Neuronal stem cell (in vitro differentiated cells): ENCODE results near the gene TMCO2.

Experiments used
- DNase-seq: peaks from one replicate; pipeline ENCODE4 v3.0.0-alpha.2; 2013; ENCODE audit warnings: low spot score
- H2AFZ ChIP-seq: one replicate; pipeline ENCODE4 v1.6.1; 2013; ENCODE audit warnings: mild to moderate bottlenecking, low read length, inconsistent platforms
- H2AK5ac ChIP-seq: 2 replicates; pipeline ENCODE4 v1.6.1; 2013; ENCODE audit warnings: low read depth, mild to moderate bottlenecking, inconsistent platforms, low read length, moderate library complexity, mixed read lengths
- H2BK120ac ChIP-seq: 2 replicates; pipeline ENCODE4 v1.6.1; 2013; ENCODE audit warnings: low read depth, mild to moderate bottlenecking, inconsistent platforms, low read length, moderate library complexity, mixed read lengths
- H2BK12ac ChIP-seq: one replicate; pipeline ENCODE4 v1.6.1; 2013; ENCODE audit warnings: low read length, inconsistent platforms
- H2BK15ac ChIP-seq: 2 replicates; pipeline ENCODE4 v1.6.1; 2013; ENCODE audit warnings: mild to moderate bottlenecking, low read length, inconsistent platforms, mixed read lengths
- H2BK5ac ChIP-seq: one replicate; pipeline ENCODE4 v1.6.1; 2013; ENCODE audit warnings: inconsistent platforms, mild to moderate bottlenecking, low read length, moderate library complexity
- H3K14ac ChIP-seq: one replicate; pipeline ENCODE4 v1.6.1; 2013; ENCODE audit warnings: low read length, inconsistent platforms
- H3K18ac ChIP-seq: 2 replicates; pipeline ENCODE4 v1.6.1; 2013; ENCODE audit warnings: low read length, inconsistent platforms
- H3K23ac ChIP-seq: 2 replicates; pipeline ENCODE4 v1.6.1; 2013; ENCODE audit warnings: low read depth, mild to moderate bottlenecking, mixed read lengths, low read length, inconsistent platforms; ENCODE audit not compliant: poor library complexity
- H3K27ac ChIP-seq: replicated peaks from 3 replicates; pipeline ENCODE4 v1.5.1; 2013; ENCODE audit warnings: low read length, inconsistent platforms
- H3K27me3 ChIP-seq, 3 experiments: 2 replicates each; pipeline ENCODE4 v1.6.1; 2013; ENCODE audit warnings: low read length in 3 of 3, mild to moderate bottlenecking in 2 of 3, inconsistent platforms in 1 of 3, low read depth in 1 of 3, mixed read lengths in 1 of 3, moderate library complexity in 1 of 3; ENCODE audit not compliant: control insufficient read depth in 3 of 3, insufficient read depth in 3 of 3
- H3K36me3 ChIP-seq, 2 donors: replicated peaks in 1 of 2; 2 replicates each; pipeline ENCODE4 v1.6.1; 2013; ENCODE audit warnings: low read length in 2 of 2; ENCODE audit not compliant: control insufficient read depth in 2 of 2, insufficient read depth in 2 of 2
- H3K4ac ChIP-seq: 2 replicates; pipeline ENCODE4 v1.6.1; 2013; ENCODE audit warnings: inconsistent platforms, mild to moderate bottlenecking, low read length, moderate library complexity
- H3K4me1 ChIP-seq, 2 donors: 1 replicate in 1 of 2; 2 replicates in 1 of 2; pipeline ENCODE4 v1.6.1; 2013; ENCODE audit warnings: low read length in 2 of 2, low read depth in 1 of 2; ENCODE audit not compliant: control insufficient read depth in 2 of 2, insufficient read depth in 1 of 2
- H3K4me2 ChIP-seq: one replicate; pipeline ENCODE4 v1.6.1; 2013; ENCODE audit warnings: mild to moderate bottlenecking, low read length, inconsistent platforms; ENCODE audit not compliant: insufficient read depth, poor library complexity, severe bottlenecking
- H3K4me3 ChIP-seq, 2 donors: 2 replicates each; pipeline ENCODE4 v1.5.1; 2013; ENCODE audit warnings: low read length in 2 of 2, mild to moderate bottlenecking in 2 of 2, inconsistent platforms in 1 of 2, moderate library complexity in 1 of 2
- H3K79me1 ChIP-seq: one replicate; pipeline ENCODE4 v1.6.1; 2013; ENCODE audit warnings: low read depth, mild to moderate bottlenecking, inconsistent platforms, low read length, moderate library complexity
- H3K9ac ChIP-seq: one replicate; pipeline ENCODE4 v1.6.1; 2013; ENCODE audit warnings: mild to moderate bottlenecking, low read depth, low read length, inconsistent platforms; ENCODE audit not compliant: poor library complexity
- H3K9me3 ChIP-seq, 2 donors: replicated peaks in 1 of 2; 2 replicates each; pipeline versions ENCODE3 to v1.6.1; 2013; ENCODE audit warnings: low read length in 2 of 2, mild to moderate bottlenecking in 2 of 2, inconsistent platforms in 1 of 2, low read depth in 1 of 2, mixed read lengths in 1 of 2, moderate library complexity in 1 of 2; ENCODE audit not compliant: control insufficient read depth in 2 of 2, insufficient read depth in 1 of 2
- H4K8ac ChIP-seq: one replicate; pipeline ENCODE4 v1.6.1; 2013; ENCODE audit warnings: low read depth, mild to moderate bottlenecking, inconsistent platforms, low read length, moderate library complexity
- H4K91ac ChIP-seq: one replicate; pipeline ENCODE4 v1.6.1; 2013; ENCODE audit warnings: low read length, low read depth, mild to moderate bottlenecking, inconsistent platforms; ENCODE audit not compliant: poor library complexity
- WGBS, 2 donors: extraction: QIAGEN DNeasy Blood & Tissue Kit; methylation state at CpG; one replicate each; pipeline ENCODE4 v1.1.7; 2013; ENCODE audit warnings: missing lambda C conversion rate in 2 of 2, mixed read lengths in 1 of 2; ENCODE audit not compliant: insufficient read length in 2 of 2, insufficient replicate concordance in 1 of 2; ENCODE audit errors: extremely low coverage in 2 of 2; 5-methylcytosine and 5-hydroxymethylcytosine counted together

TMCO2 gene

GRCh38 chr1:40226192-40226591 is 21.5 kb upstream of the TMCO2 start:
- Histone ChIP-seq H4K8ac (no peak overlapping the region), H4K91ac (no peak overlapping the region), H3K36me3 (peaks cover 1 to 72% of the 10 kb centered on the region in 2 donors), H3K9ac (no peak overlapping the region), H2BK5ac (no peak overlapping the region), H2BK15ac (no peak overlapping the region), H3K9me3 (no peaks in the 10 kb centered on the region), H3K27ac (no peak overlapping the region), H3K79me1 (no peaks in the 10 kb centered on the region), H3K23ac (no peak overlapping the region), H2AK5ac (no peak overlapping the region), H2BK120ac (no peak overlapping the region), H3K18ac (no peak overlapping the region), H3K14ac (no peak overlapping the region), H3K4me2 (no peak overlapping the region), H3K4ac (no peak overlapping the region), H3K4me1 (no peaks in the 10 kb centered on the region), H3K4me3 (no peak overlapping the region), H3K27me3 (no peaks in the 10 kb centered on the region), H2BK12ac (no peak overlapping the region), H2AFZ (no peak overlapping the region)
- WGBS, 2 donors, result no CpG with 5 or more reads among the region's 3 CpGs
- DNase-seq, result no peak

GRCh38 chr1:40232444-40232843 is 15.3 kb upstream of the TMCO2 start:
- Histone ChIP-seq H3K27me3 (no peaks in the 10 kb centered on the region), H3K9me3 (no peaks in the 10 kb centered on the region), H3K4me2 (no peak overlapping the region), H3K36me3 (peaks cover 13 to 86% of the 10 kb centered on the region in 2 donors), H2BK15ac (no peak overlapping the region), H3K23ac (peak overlapping the region; percentile 31), H2AK5ac (no peak overlapping the region), H3K4me1 (no peaks in the 10 kb centered on the region), H2BK5ac (no peak overlapping the region), H2BK120ac (no peak overlapping the region), H3K27ac (no peak overlapping the region), H3K14ac (no peak overlapping the region), H3K79me1 (no peaks in the 10 kb centered on the region), H4K91ac (no peak overlapping the region), H3K9ac (no peak overlapping the region), H3K18ac (no peak overlapping the region), H2BK12ac (no peak overlapping the region), H2AFZ (no peak overlapping the region), H3K4ac (no peak overlapping the region), H4K8ac (no peak overlapping the region), H3K4me3 (no peak overlapping the region)
- DNase-seq, result no peak
- no CpG with 5 or more reads among the region's 4 CpGs for WGBS, 2 donors

- H3K79me1 ChIP-seq, result no peaks in the 10 kb centered on the region
- no peak overlapping the region for H3K4me2 ChIP-seq
- no peak overlapping the region for H3K14ac ChIP-seq
- peaks cover 19 to 60% of the 10 kb centered on the region in 2 donors for H3K36me3 ChIP-seq
- H3K18ac ChIP-seq, result no peak overlapping the region
- no peak overlapping the region for H3K9ac ChIP-seq
- H2BK5ac ChIP-seq, result no peak overlapping the region
- no peak overlapping the region for H2AFZ ChIP-seq
- no peak overlapping the region for H4K91ac ChIP-seq
- H3K4me3 ChIP-seq, result no peak overlapping the region
- no peaks in the 10 kb centered on the region for H3K4me1 ChIP-seq
- no peak overlapping the region for H2BK15ac ChIP-seq
- H3K23ac ChIP-seq, result no peak overlapping the region
- DNase-seq, result no peak
- no peaks in the 10 kb centered on the region for H3K9me3 ChIP-seq
- no peak overlapping the region for H2BK12ac ChIP-seq
- H2AK5ac ChIP-seq, result no peak overlapping the region
- no peak overlapping the region for H2BK120ac ChIP-seq
- no peak overlapping the region for H3K27ac ChIP-seq
- WGBS, 2 donors, result no CpG with 5 or more reads among the region's 1 CpG
- no peak overlapping the region for H3K4ac ChIP-seq
- no peaks in the 10 kb centered on the region for H3K27me3 ChIP-seq
- H4K8ac ChIP-seq, result no peak overlapping the region
These were observed 8.1 kb upstream of the TMCO2 start for GRCh38 chr1:40239626-40240025.

GRCh38 chr1:40240390-40240789 is 7.3 kb upstream of the TMCO2 start:
- H3K18ac ChIP-seq, result no peak overlapping the region
- no peaks in the 10 kb centered on the region for H3K4me1 ChIP-seq
- H3K27me3 ChIP-seq, result no peaks in the 10 kb centered on the region
- H2BK120ac ChIP-seq, result no peak overlapping the region
- H4K91ac ChIP-seq, result no peak overlapping the region
- no peak overlapping the region for H3K4me3 ChIP-seq
- no peak overlapping the region for H3K4me2 ChIP-seq
- no CpG with 5 or more reads among the region's 2 CpGs for WGBS, 2 donors
- no peak overlapping the region for H2AK5ac ChIP-seq
- H2BK15ac ChIP-seq, result no peak overlapping the region
- no peak overlapping the region for H3K4ac ChIP-seq
- H2BK12ac ChIP-seq, result no peak overlapping the region
- H4K8ac ChIP-seq, result no peak overlapping the region
- no peak overlapping the region for H2BK5ac ChIP-seq
- H3K9me3 ChIP-seq, result no peaks in the 10 kb centered on the region
- no peak overlapping the region for H2AFZ ChIP-seq
- no peak for DNase-seq
- H3K23ac ChIP-seq, result no peak overlapping the region
- peaks cover 19 to 53% of the 10 kb centered on the region in 2 donors for H3K36me3 ChIP-seq
- H3K79me1 ChIP-seq, result no peaks in the 10 kb centered on the region
- H3K9ac ChIP-seq, result no peak overlapping the region
- no peak overlapping the region for H3K27ac ChIP-seq
- H3K14ac ChIP-seq, result no peak overlapping the region
